ENCODE measurements around the gene BBOF1. TPM values are rescaled to one million over a fixed set of nuclear protein-coding genes. Genes with fewer than 3 reads are reported as not detected.

Gene BBOF1
- total and polyA plus RNA-seq, 3 experiments from 2014 or later: 1.3 to 4.9 (median 1.9) TPM

GRCh38 chr14:74015176-74015575, 4.0 kb upstream of the BBOF1 start:
- no peaks in the 10 kb centered on the region for H3K9me3 Mint-ChIP-seq
- no peak overlapping the region for H3K27ac ChIP-seq (ENCODE audit: low read depth, low read length)
- peak overlapping the region in 5 of 8 donors; percentile 1 to 46 (median 12) for H3K27ac Mint-ChIP-seq
- H3K4me1 ChIP-seq (ENCODE audit: insufficient read depth, low read length): peaks cover 8% of the 10 kb centered on the region
- ChIA-PET CTCF (no interaction called here), POLR2A (no interaction called here)
- peaks cover 0 to 1% of the 10 kb centered on the region in 2 donors for H3K27me3 Mint-ChIP-seq
- peaks cover 0 to 36% (median 10%) of the 10 kb centered on the region in 3 donors for H3K36me3 Mint-ChIP-seq
- no peak overlapping the region for H3K4me3 Mint-ChIP-seq
- no peaks in the 10 kb centered on the region for H3K36me3 ChIP-seq (ENCODE audit: insufficient read depth, low read length)
- no peak for DNase-seq
- H3K9me3 ChIP-seq (ENCODE audit: low read length): no peaks in the 10 kb centered on the region
- no peaks in the 10 kb centered on the region for H3K27me3 ChIP-seq (ENCODE audit: insufficient read depth, low read length, poor library complexity, severe bottlenecking)
- H3K4me1 Mint-ChIP-seq: peaks cover 11 to 17% (median 15%) of the 10 kb centered on the region in 3 donors
- H3K4me3 ChIP-seq (ENCODE audit: low read length): no peak overlapping the region

GRCh38 chr14:74015963-74016362, 3.2 kb upstream of the BBOF1 start:
- Mint-ChIP-seq H3K4me1 (peaks cover 11 to 18% (median 15%) of the 10 kb centered on the region in 3 donors), H3K9me3 (no peaks in the 10 kb centered on the region), H3K27me3 (peaks cover 0 to 1% of the 10 kb centered on the region in 2 donors), H3K27ac (peak overlapping the region in 2 of 8 donors; percentile 36 to 76), H3K4me3 (peak overlapping the region in 1 of 7 donors; percentile 60), H3K36me3 (peaks cover 0 to 31% (median 9%) of the 10 kb centered on the region in 3 donors)
- ChIA-PET POLR2A (no interaction called here), CTCF (no interaction called here)
- Histone ChIP-seq H3K36me3 (ENCODE audit: insufficient read depth, low read length) (no peaks in the 10 kb centered on the region), H3K27ac (ENCODE audit: low read depth, low read length) (no peak overlapping the region), H3K4me3 (ENCODE audit: low read length) (no peak overlapping the region), H3K27me3 (ENCODE audit: insufficient read depth, low read length, poor library complexity, severe bottlenecking) (no peaks in the 10 kb centered on the region), H3K9me3 (ENCODE audit: low read length) (no peaks in the 10 kb centered on the region), H3K4me1 (ENCODE audit: insufficient read depth, low read length) (peaks cover 9% of the 10 kb centered on the region)
- DNase-seq: no peak

- Mint-ChIP-seq H3K4me3 (peak overlapping the region; percentile 91 to 98 (median 94)), H3K27ac (peak overlapping the region; percentile 94 to 99 (median 98)), H3K9me3 (no peaks in the 10 kb centered on the region), H3K4me1 (peaks cover 11 to 18% (median 15%) of the 10 kb centered on the region in 3 donors), H3K36me3 (peaks cover 0 to 17% (median 5%) of the 10 kb centered on the region in 3 donors), H3K27me3 (peaks cover 0 to 1% of the 10 kb centered on the region in 2 donors)
- DNase-seq: peak in 1 of 5 donors; percentile 23
- Histone ChIP-seq H3K27ac (ENCODE audit: low read depth, low read length) (peak overlapping the region; percentile 89), H3K4me1 (ENCODE audit: insufficient read depth, low read length) (peaks cover 9% of the 10 kb centered on the region), H3K27me3 (ENCODE audit: insufficient read depth, low read length, poor library complexity, severe bottlenecking) (no peaks in the 10 kb centered on the region), H3K4me3 (ENCODE audit: low read length) (peak overlapping the region; percentile 72), H3K36me3 (ENCODE audit: insufficient read depth, low read length) (no peaks in the 10 kb centered on the region), H3K9me3 (ENCODE audit: low read length) (no peaks in the 10 kb centered on the region)
- ChIA-PET POLR2A (no interaction called here), CTCF (interaction anchor here (1.3 kb wide), 1 partner anchor 12 kb away, joined by 4 read pairs; no protein-coding TSS in a partner anchor)
Observed at GRCh38 chr14:74018174-74018585, 969 bp upstream of the BBOF1 start.

GRCh38 chr14:74019408-74020137, 424 bp downstream of the BBOF1 start:
- CTCF ChIA-PET: interaction anchor here (0.6 kb wide), 1 partner anchor 826 kb away, joined by 3 read pairs; no protein-coding TSS in a partner anchor
- no peak for DNase-seq
- H3K4me3 Mint-ChIP-seq: peak overlapping the region; percentile 90 to 98 (median 94)

GRCh38 chr14:74022346-74022745, 3.2 kb downstream of the BBOF1 start:
- H3K4me3 ChIP-seq (ENCODE audit: low read length): no peak overlapping the region
- ChIA-PET CTCF (no interaction called here), POLR2A (no interaction called here)
- Mint-ChIP-seq H3K27ac (no peak overlapping the region), H3K36me3 (peaks cover 0 to 7% (median 0%) of the 10 kb centered on the region in 3 donors), H3K4me1 (peaks cover 11 to 18% (median 15%) of the 10 kb centered on the region in 3 donors), H3K4me3 (no peak overlapping the region), H3K27me3 (peaks cover 0 to 1% of the 10 kb centered on the region in 2 donors), H3K9me3 (no peaks in the 10 kb centered on the region)
- no peaks in the 10 kb centered on the region for H3K9me3 ChIP-seq (ENCODE audit: low read length)
- H3K4me1 ChIP-seq (ENCODE audit: insufficient read depth, low read length): peaks cover 9% of the 10 kb centered on the region
- no peaks in the 10 kb centered on the region for H3K27me3 ChIP-seq (ENCODE audit: insufficient read depth, low read length, poor library complexity, severe bottlenecking)
- H3K36me3 ChIP-seq (ENCODE audit: insufficient read depth, low read length): no peaks in the 10 kb centered on the region
- no peak for DNase-seq
- H3K27ac ChIP-seq (ENCODE audit: low read depth, low read length): no peak overlapping the region

More at GRCh38 chr14:74019408-74020137, 424 bp downstream of the BBOF1 start:
- H3K27me3 Mint-ChIP-seq: peaks cover 0 to 1% of the 10 kb centered on the region in 2 donors
- peaks cover 0 to 7% (median 0%) of the 10 kb centered on the region in 3 donors for H3K36me3 Mint-ChIP-seq
- H3K9me3 Mint-ChIP-seq: no peaks in the 10 kb centered on the region
- peaks cover 11 to 18% (median 15%) of the 10 kb centered on the region in 3 donors for H3K4me1 Mint-ChIP-seq
- peaks cover 9% of the 10 kb centered on the region for H3K4me1 ChIP-seq (ENCODE audit: insufficient read depth, low read length)
- peak overlapping the region; percentile 89 for H3K27ac ChIP-seq (ENCODE audit: low read depth, low read length)
- POLR2A ChIA-PET: interaction anchor here (0.8 to 1.2 kb wide), 2 partner anchors 10 to 70 kb away, joined by 3 to 5 read pairs; partner anchors contain the start of genes COQ6 and FAM161B
- H3K27ac Mint-ChIP-seq: peak overlapping the region; percentile 96 to 99 (median 98)
- no peaks in the 10 kb centered on the region for H3K9me3 ChIP-seq (ENCODE audit: low read length)
- H3K36me3 ChIP-seq (ENCODE audit: insufficient read depth, low read length): no peaks in the 10 kb centered on the region
- no peaks in the 10 kb centered on the region for H3K27me3 ChIP-seq (ENCODE audit: insufficient read depth, low read length, poor library complexity, severe bottlenecking)
- H3K4me3 ChIP-seq (ENCODE audit: low read length): peak overlapping the region; percentile 54

- H3K9me3 Mint-ChIP-seq: no peaks in the 10 kb centered on the region
- Histone ChIP-seq H3K27me3 (ENCODE audit: insufficient read depth, low read length, poor library complexity, severe bottlenecking) (no peaks in the 10 kb centered on the region), H3K9me3 (ENCODE audit: low read length) (no peaks in the 10 kb centered on the region), H3K4me3 (ENCODE audit: low read length) (no peak overlapping the region), H3K36me3 (ENCODE audit: insufficient read depth, low read length) (no peaks in the 10 kb centered on the region), H3K4me1 (ENCODE audit: insufficient read depth, low read length) (no peaks in the 10 kb centered on the region), H3K27ac (ENCODE audit: low read depth, low read length) (no peak overlapping the region)
- no peaks in the 10 kb centered on the region for H3K36me3 Mint-ChIP-seq
- DNase-seq: no peak
- ChIA-PET POLR2A (interaction anchor here (0.6 to 0.7 kb wide), 2 partner anchors 10 to 298 kb away, joined by 3 to 5 read pairs; partner anchors contain the start of gene BBOF1), CTCF (no interaction called here)
- no peaks in the 10 kb centered on the region for H3K27me3 Mint-ChIP-seq
- no peak overlapping the region for H3K4me3 Mint-ChIP-seq
- no peak overlapping the region for H3K27ac Mint-ChIP-seq
- no peaks in the 10 kb centered on the region for H3K4me1 Mint-ChIP-seq
Observed at GRCh38 chr14:74029136-74029535, 10.0 kb downstream of the BBOF1 start.

- Histone ChIP-seq H3K27me3 (ENCODE audit: insufficient read depth, low read length, poor library complexity, severe bottlenecking) (no peaks in the 10 kb centered on the region), H3K4me3 (ENCODE audit: low read length) (no peak overlapping the region), H3K9me3 (ENCODE audit: low read length) (no peaks in the 10 kb centered on the region), H3K4me1 (ENCODE audit: insufficient read depth, low read length) (no peaks in the 10 kb centered on the region), H3K27ac (ENCODE audit: low read depth, low read length) (no peak overlapping the region), H3K36me3 (ENCODE audit: insufficient read depth, low read length) (no peaks in the 10 kb centered on the region)
- POLR2A ChIA-PET: no interaction called here
- CTCF ChIA-PET: no interaction called here
- Mint-ChIP-seq H3K27ac (no peak overlapping the region), H3K4me1 (no peaks in the 10 kb centered on the region), H3K27me3 (no peaks in the 10 kb centered on the region), H3K9me3 (no peaks in the 10 kb centered on the region), H3K36me3 (peaks cover 0 to 2% (median 2%) of the 10 kb centered on the region in 3 donors), H3K4me3 (no peak overlapping the region)
- no peak for DNase-seq
Observed at GRCh38 chr14:74034572-74034971, 15.4 kb downstream of the BBOF1 start.

- H3K27ac ChIP-seq (ENCODE audit: low read depth, low read length): no peak overlapping the region
- H3K36me3 Mint-ChIP-seq: peaks cover 0 to 5% (median 2%) of the 10 kb centered on the region in 3 donors
- no peaks in the 10 kb centered on the region for H3K36me3 ChIP-seq (ENCODE audit: insufficient read depth, low read length)
- no peak for DNase-seq
- no peaks in the 10 kb centered on the region for H3K27me3 ChIP-seq (ENCODE audit: insufficient read depth, low read length, poor library complexity, severe bottlenecking)
- CTCF ChIA-PET: no interaction called here
- H3K9me3 ChIP-seq (ENCODE audit: low read length): no peaks in the 10 kb centered on the region
- no peaks in the 10 kb centered on the region for H3K4me1 ChIP-seq (ENCODE audit: insufficient read depth, low read length)
- H3K27me3 Mint-ChIP-seq: no peaks in the 10 kb centered on the region
- H3K4me1 Mint-ChIP-seq: no peaks in the 10 kb centered on the region
- H3K4me3 ChIP-seq (ENCODE audit: low read length): no peak overlapping the region
- H3K27ac Mint-ChIP-seq: no peak overlapping the region
- no peaks in the 10 kb centered on the region for H3K9me3 Mint-ChIP-seq
- POLR2A ChIA-PET: no interaction called here
- no peak overlapping the region for H3K4me3 Mint-ChIP-seq
Observed at GRCh38 chr14:74035556-74035955, 16.4 kb downstream of the BBOF1 start.

All from CD8-positive, alpha-beta memory T cell (primary cell).